WERI-Rb-1 (cell line): Measurements from ENCODE around the gene FIS1.

Source experiments
- DNase-seq: peaks from one replicate; pipeline ENCODE4 v3.0.0-alpha.2; 2020
- H3K27ac ChIP-seq: fragments of 250-450 bp; sonication (Bioruptor Pico); 2 replicates; pipeline ENCODE4 v1.5.1; 2020; ENCODE audit warnings: mild to moderate bottlenecking, moderate library complexity
- H3K27me3 ChIP-seq: fragments of 250-450 bp; sonication (Bioruptor Pico); 2 replicates; pipeline ENCODE4 v1.5.1; 2021; ENCODE audit warnings: mild to moderate bottlenecking, low read depth, moderate library complexity; ENCODE audit not compliant: insufficient read depth, severe bottlenecking
- H3K36me3 ChIP-seq: fragments of 250-450 bp; sonication (Bioruptor Pico); 2 replicates; pipeline ENCODE4 v1.5.1; 2020; ENCODE audit warnings: mild to moderate bottlenecking, moderate library complexity
- H3K4me3 ChIP-seq: 2 replicates; pipeline ENCODE4 v1.5.1; 2011; ENCODE audit warnings: low read depth, mild to moderate bottlenecking, control low read depth, low read length
- H3K9me3 ChIP-seq: fragments of 250-450 bp; sonication (Bioruptor Pico); 2 replicates; pipeline ENCODE4 v1.5.1; 2021; ENCODE audit warnings: mild to moderate bottlenecking, moderate library complexity; ENCODE audit not compliant: severe bottlenecking
- CTCF ChIP-seq: IDR thresholded peaks from 2 replicates; pipeline ENCODE4 v1.5.1; 2011; ENCODE audit warnings: low read depth, mild to moderate bottlenecking, control low read depth, inconsistent platforms, low read length

Gene FIS1

GRCh38 chr7:101243646-101244374 is 1.1 kb downstream of the FIS1 start:
- DNase-seq, result peak; percentile 39
- H3K36me3 ChIP-seq, result peaks cover 27% of the 10 kb centered on the region
- H3K9me3 ChIP-seq, result no peaks in the 10 kb centered on the region
- peak overlapping the region; percentile 86 for H3K27ac ChIP-seq
- H3K4me3 ChIP-seq, result peak overlapping the region; percentile 78
- no peaks in the 10 kb centered on the region for H3K27me3 ChIP-seq
- TF ChIP-seq CTCF, result no peak

- H3K4me3 ChIP-seq, result no peak overlapping the region
- DNase-seq, result peak; percentile 72
- H3K9me3 ChIP-seq, result no peaks in the 10 kb centered on the region
- H3K36me3 ChIP-seq, result peaks cover 33% of the 10 kb centered on the region
- H3K27me3 ChIP-seq, result no peaks in the 10 kb centered on the region
- H3K27ac ChIP-seq, result peak overlapping the region; percentile 84
- TF ChIP-seq CTCF, result no peak
These were observed 3.2 kb downstream of the FIS1 start for GRCh38 chr7:101241443-101242349.

GRCh38 chr7:101241015-101241363 is 3.9 kb downstream of the FIS1 start:
- Histone ChIP-seq H3K36me3 (peaks cover 40% of the 10 kb centered on the region), H3K4me3 (no peak overlapping the region), H3K27ac (peak overlapping the region; percentile 84), H3K27me3 (no peaks in the 10 kb centered on the region), H3K9me3 (no peaks in the 10 kb centered on the region)
- DNase-seq, result no peak
- no peak for TF ChIP-seq CTCF

- H3K27ac ChIP-seq, result peak overlapping the region; percentile 84
- TF ChIP-seq CTCF, result no peak
- DNase-seq, result peak; percentile 66
These were observed 4.5 kb downstream of the FIS1 start for GRCh38 chr7:101240226-101241014.

GRCh38 chr7:101239951-101240220 is 5.0 kb downstream of the FIS1 start:
- Histone ChIP-seq H3K36me3 (peaks cover 38% of the 10 kb centered on the region), H3K9me3 (no peaks in the 10 kb centered on the region), H3K27ac (peak overlapping the region; percentile 84), H3K27me3 (no peaks in the 10 kb centered on the region), H3K4me3 (no peak overlapping the region)
- no peak for DNase-seq
- no peak for TF ChIP-seq CTCF

More at GRCh38 chr7:101240226-101241014, 4.5 kb downstream of the FIS1 start:
- Histone ChIP-seq H3K9me3 (no peaks in the 10 kb centered on the region), H3K4me3 (no peak overlapping the region), H3K27me3 (no peaks in the 10 kb centered on the region), H3K36me3 (peaks cover 35% of the 10 kb centered on the region)
